Mucosa of rectum (tissue), 2 donors: ENCODE data around the gene COQ4.
"Not testable (repeated sequence)": the region's sequence is repeated elsewhere in the genome, so short reads cannot be mapped to it uniquely, and the experiment has no call there.

Experiments
- H3K27ac ChIP-seq, 2 donors: one replicate each; pipeline ENCODE4 v1.7.0; 2013; ENCODE audit warnings: inconsistent platforms in 2 of 2, low read depth in 2 of 2, low read length in 2 of 2
- H3K27me3 ChIP-seq, 2 donors: one replicate each; pipeline ENCODE4 v1.7.0; 2013; ENCODE audit warnings: low read length in 2 of 2; ENCODE audit not compliant: control insufficient read depth in 2 of 2, insufficient read depth in 2 of 2
- H3K36me3 ChIP-seq, 2 donors: one replicate each; pipeline ENCODE4 v1.7.0; 2013; ENCODE audit warnings: low read length in 2 of 2; ENCODE audit not compliant: control insufficient read depth in 2 of 2, insufficient read depth in 2 of 2
- H3K4me1 ChIP-seq, 2 donors: one replicate each; pipeline ENCODE4 v1.7.0; 2013; ENCODE audit warnings: low read length in 2 of 2, mild to moderate bottlenecking in 1 of 2; ENCODE audit not compliant: control insufficient read depth in 2 of 2, insufficient read depth in 2 of 2
- H3K4me3 ChIP-seq, 2 donors: one replicate each; pipeline ENCODE4 v1.7.0; 2013; ENCODE audit warnings: low read length in 2 of 2
- H3K9ac ChIP-seq, 2 donors: one replicate each; pipeline ENCODE4 v1.7.0; 2013; ENCODE audit warnings: low read length in 2 of 2, low read depth in 1 of 2, mild to moderate bottlenecking in 1 of 2
- H3K9me3 ChIP-seq, 2 donors: one replicate each; pipeline ENCODE4 v1.7.0; 2013; ENCODE audit warnings: low read length in 2 of 2; ENCODE audit not compliant: control insufficient read depth in 2 of 2
- donor health status: healthy.
- donor health status: Normal muscosa, but diverticular disease.

Gene COQ4

DNA sequence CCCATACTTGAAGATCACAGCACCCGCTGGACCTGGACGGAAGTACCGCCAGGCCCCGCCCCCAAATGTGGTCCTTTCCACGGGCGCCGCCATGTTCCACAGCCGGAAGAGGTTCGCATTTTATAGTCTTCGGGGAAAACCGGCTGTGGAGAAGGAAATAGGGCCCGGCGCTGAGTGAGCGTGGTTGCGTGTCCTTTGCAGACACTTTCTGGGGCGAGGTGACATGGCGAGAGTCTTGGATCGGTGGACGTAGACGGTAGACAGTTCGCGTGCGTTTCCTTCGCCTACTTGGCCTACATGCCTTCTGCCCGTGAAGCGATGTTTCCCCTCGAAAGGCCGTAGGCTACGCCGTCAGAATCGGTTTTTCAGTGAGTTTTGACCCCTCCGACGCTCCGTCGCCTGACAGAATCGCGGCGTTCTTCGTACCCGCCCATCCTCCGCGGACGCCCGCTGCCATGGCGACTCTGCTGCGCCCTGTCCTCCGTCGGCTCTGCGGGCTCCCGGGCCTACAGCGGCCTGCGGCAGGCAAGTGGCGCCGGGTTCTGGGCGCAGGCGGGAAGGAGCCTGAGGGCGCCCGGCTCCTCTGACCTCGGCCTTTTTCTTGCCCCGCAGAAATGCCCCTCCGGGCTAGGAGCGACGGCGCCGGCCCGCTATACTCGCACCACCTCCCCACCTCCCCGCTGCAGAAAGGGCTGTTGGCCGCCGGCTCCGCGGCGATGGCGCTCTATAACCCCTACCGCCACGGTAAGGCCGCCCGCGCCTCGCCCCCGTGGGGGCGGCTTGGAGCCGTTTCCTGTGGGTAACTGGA is at the start of gene COQ4, which contains the start of gene TRUB2:
Gene COQ4, plus strand, starts transcription at position 436 of the 808 bp plus-strand sequence. Its CDS starts 20 bp downstream, at position 456.
Gene TRUB2, minus strand, starts transcription at position 44 of the 808 bp plus-strand sequence. Its CDS starts 39 bp downstream, at position 5.
- H3K27me3 ChIP-seq, result no peaks in the 10 kb centered on the region
- H3K27ac ChIP-seq, result peak within 1 kb of the TSS; percentile 93 to 96
- peak within 1 kb of the TSS; percentile 99 for H3K4me3 ChIP-seq
- H3K36me3 ChIP-seq, result peaks cover 11 to 18% of the 10 kb centered on the region in 2 donors
- H3K9ac ChIP-seq, result peak within 1 kb of the TSS; percentile 85
- peaks cover 8 to 20% of the 10 kb centered on the region in 2 donors for H3K4me1 ChIP-seq
- H3K9me3 ChIP-seq, result no peaks in the 10 kb centered on the region

DNA sequence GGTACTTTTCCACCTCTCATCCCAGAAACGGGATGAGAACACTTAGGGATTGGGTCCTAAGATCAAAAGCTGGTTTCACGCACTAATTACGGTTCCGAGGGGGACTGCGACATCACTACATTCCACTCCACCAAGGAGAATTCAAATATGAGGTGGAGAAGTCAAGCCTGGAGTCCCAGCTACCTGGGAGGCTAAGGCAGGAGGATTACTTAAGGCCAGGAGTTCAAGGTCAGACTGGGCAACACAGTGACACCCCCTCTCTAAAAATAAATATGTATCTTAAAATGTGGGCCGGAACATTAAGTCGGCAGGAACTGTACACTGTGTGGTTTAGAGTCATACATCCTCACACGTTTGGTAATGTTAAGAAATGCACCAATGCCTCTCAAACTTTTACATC is 48.4 kb upstream of the COQ4 start:
- H3K36me3 ChIP-seq, result peaks cover 21% of the 10 kb centered on the region in 2 donors
- peak overlapping the region in 1 of 2 donors; percentile 14 for H3K4me3 ChIP-seq
- H3K27me3 ChIP-seq, result no peaks in the 10 kb centered on the region
- peak overlapping the region in 1 of 2 donors; percentile 76 for H3K9ac ChIP-seq
- no peak overlapping the region for H3K27ac ChIP-seq
- H3K9me3 ChIP-seq, result no peaks in the 10 kb centered on the region
- peaks cover 9 to 18% of the 10 kb centered on the region in 2 donors for H3K4me1 ChIP-seq

DNA sequence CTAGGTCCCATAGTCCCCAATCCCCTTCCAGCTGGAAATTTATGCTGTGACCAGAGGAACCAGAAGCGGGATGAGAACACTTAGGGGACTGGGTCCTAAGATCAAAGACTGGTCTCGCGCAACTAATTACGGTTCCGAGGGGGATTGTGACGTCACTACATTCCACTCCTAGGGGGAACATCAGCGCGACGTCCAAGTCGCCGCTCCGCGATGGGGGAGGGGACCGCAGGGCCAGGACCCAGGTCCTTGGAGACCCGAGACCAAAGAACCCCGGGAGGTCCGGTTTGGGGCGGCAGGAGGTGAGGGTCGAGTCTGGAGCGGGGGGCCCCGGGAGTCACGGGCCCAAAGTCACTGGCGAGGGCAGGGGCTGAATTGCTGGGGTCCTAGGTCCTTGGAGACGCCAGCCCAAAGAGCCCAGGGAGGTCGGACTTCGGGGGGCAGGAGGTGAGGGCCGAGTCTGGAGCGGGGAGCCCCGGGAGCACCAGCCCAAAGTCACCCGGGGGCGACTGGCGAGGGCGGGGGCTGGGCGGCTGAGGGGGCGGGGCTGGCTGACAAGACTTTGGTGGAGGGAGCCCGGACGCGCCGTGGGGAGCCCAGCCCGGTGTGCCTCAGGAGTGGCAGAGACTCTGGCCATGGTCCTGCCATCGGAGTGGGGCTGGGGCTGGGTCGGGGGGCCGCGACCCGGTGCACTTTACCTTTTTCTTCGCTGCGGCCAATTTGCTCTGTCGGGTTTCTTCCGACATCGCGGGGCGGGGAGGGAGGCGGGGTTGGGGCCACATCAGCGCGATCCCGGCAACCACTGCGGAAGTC is 47.2 kb upstream of the COQ4 start, which contains the start of gene GOLGA2:
Gene GOLGA2, minus strand, starts transcription at position 810 of the 810 bp plus-strand sequence. Its CDS starts 31 bp downstream, at position 779.
- H3K9ac ChIP-seq, result peak within 1 kb of the TSS; percentile 92 to 96
- H3K27ac ChIP-seq, result peak within 1 kb of the TSS; percentile 77 to 83
- no peaks in the 10 kb centered on the region for H3K27me3 ChIP-seq
- H3K9me3 ChIP-seq, result no peaks in the 10 kb centered on the region
- peak within 1 kb of the TSS; percentile 83 to 94 for H3K4me3 ChIP-seq
- H3K36me3 ChIP-seq, result peaks cover 21% of the 10 kb centered on the region in 2 donors
- H3K4me1 ChIP-seq, result peaks cover 9 to 18% of the 10 kb centered on the region in 2 donors

DNA sequence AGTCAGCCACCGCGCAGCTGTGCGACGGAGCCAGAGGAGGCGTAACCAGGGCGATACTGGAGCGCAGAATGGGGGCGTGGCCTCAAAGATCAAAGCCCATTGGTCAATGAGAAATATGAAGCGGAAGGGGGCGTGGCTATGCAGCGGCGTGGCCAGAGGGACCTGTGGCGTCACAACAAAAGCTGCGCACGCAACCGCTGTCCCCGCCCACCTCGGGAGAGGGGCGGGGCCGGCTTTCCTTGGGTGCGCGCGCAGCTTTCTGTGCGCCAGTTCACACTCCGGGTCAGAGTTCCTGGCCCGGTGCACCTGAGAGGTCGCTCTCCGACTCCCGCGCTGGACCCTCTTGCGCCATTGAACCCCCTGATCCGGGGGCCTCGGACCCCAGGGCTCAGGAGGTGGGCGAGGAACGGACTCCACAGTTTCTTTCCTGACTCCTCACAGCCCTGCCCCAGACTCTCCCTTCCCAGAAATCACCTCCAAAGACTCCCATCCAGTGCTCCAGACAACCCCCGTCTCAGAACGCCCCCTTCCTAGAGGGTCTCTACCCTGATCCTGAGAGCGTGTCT is 46.5 kb upstream of the COQ4 start, which contains the start of gene SWI5:
Gene SWI5, plus strand, starts transcription at position 269 of the 566 bp plus-strand sequence.
- H3K4me1 ChIP-seq, result peaks cover 9 to 18% of the 10 kb centered on the region in 2 donors
- no peaks in the 10 kb centered on the region for H3K27me3 ChIP-seq
- H3K9me3 ChIP-seq, result no peaks in the 10 kb centered on the region
- peak within 1 kb of the TSS; percentile 77 to 83 for H3K27ac ChIP-seq
- peaks cover 19 to 20% of the 10 kb centered on the region in 2 donors for H3K36me3 ChIP-seq
- H3K4me3 ChIP-seq, result peak within 1 kb of the TSS; percentile 83 to 94
- H3K9ac ChIP-seq, result peak within 1 kb of the TSS; percentile 92 to 96

DNA sequence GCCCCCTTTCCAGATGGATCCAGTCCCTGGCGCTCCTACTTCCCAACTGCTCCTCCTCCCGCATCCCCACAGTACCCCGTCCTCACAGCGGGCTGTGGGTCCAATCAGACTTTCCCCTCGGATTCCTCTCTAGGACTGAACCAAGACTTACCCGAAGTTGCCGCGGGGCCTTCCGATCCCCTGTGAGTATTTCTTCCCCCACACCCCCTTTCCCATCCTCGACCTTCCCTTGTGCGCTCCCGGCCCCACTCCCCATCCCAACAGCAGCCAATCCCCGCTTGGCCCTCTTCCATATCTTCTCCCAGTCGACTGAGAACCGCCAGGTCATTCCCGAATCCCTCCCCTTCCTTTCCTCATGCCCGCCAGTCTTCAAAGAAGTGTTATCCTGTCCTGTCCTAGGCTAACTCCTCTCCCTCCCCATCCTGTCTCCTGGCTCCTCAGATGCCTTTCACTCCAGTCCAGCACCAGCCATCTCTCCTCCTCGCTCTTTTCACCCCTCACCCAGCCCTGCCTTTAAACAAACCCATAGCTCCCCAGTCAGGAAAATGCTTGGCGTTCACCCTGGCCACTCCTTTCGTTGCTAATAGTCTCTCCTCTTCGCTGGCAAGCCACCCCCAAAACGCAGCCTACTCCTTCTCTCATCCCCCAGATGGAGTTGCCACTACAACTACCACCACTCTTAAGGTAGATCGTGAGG is 45.9 kb upstream of the COQ4 start:
- peak overlapping the region; percentile 92 to 96 for H3K9ac ChIP-seq
- no peaks in the 10 kb centered on the region for H3K27me3 ChIP-seq
- peaks cover 9 to 18% of the 10 kb centered on the region in 2 donors for H3K4me1 ChIP-seq

DNA sequence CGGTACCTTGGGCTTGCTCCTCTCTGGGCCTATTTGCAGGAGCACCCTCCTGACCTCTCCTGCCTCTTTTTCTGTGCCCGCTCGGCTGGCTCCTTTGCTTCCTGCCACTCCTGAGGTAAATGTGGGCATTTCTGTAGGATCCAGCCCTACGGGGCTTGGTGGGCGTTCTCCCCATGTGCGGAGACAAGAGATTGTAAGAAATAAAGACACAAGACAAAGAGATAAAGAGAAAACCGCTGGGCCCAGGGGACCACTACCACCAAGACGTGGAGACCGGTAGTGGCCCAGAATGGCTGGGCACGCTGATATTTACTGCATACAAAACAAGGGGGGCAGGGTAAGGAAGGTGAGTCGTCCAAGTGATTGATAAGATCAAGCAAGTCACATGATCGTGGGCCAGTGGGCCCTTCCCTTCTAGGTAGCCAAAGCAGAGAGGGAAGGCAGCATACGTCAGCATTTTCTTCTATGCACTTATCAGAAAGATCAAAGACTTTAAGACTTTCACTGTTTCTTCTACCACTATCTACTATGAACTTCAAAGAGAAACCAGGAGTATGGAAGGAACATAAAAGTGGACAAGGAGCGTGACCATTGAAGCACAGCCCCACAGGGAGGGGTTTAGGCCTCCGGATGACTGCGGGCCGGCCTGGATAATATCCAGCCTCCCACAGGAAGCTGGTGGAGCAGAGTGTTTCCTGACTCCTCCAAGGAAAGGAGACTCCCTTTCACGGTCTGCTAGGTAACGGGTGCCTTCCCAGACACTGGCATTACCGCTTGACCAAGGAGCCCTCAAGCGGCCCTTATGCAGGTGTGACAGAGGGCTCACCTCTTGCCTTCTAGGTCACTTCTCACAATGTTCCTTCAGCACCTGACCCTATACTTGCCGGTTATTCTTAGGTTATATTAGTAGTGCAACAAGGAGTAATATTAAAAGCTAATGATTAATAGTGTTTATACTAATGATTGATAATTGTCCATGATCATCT is 43.3 kb upstream of the COQ4 start:
- not testable (repeated sequence) for H3K27ac ChIP-seq

More for the DNA sequence above, 45.9 kb upstream of the COQ4 start:
- H3K4me3 ChIP-seq, result peak overlapping the region; percentile 83 to 94
- H3K36me3 ChIP-seq, result peaks cover 13 to 14% of the 10 kb centered on the region in 2 donors
- no peaks in the 10 kb centered on the region for H3K9me3 ChIP-seq
- H3K27ac ChIP-seq, result peak overlapping the region; percentile 77 to 83

DNA sequence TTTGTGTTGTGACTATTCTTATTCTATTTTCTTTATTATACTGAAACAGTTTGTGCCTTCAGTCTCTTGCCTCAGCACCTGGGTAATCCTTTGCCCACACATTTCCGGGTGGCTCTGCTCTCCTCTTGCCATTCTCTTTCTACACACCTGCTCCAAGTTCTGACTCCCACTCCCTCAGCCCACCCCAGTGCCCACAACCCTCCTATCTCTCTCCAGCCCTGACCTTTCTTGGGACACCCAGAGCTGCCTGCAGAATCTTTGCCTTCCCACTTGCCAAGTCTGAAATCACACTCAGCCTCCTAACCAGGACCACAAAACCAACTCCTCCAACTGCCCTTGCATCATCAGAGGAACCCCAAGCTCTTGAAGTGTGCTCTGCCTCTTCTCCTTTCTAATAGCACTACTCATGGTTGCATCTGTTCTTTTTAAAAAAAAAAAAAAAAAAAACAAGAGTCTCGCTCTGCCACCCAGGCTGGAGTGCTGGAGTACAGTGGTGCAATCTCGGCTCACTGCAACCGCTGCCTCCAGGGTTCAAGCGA is 42.5 kb upstream of the COQ4 start:
- Histone ChIP-seq H3K4me3 (no peak overlapping the region), H3K27me3 (no peaks in the 10 kb centered on the region), H3K4me1 (peaks cover 7 to 8% of the 10 kb centered on the region in 2 donors), H3K9me3 (no peaks in the 10 kb centered on the region), H3K36me3 (peaks cover 0 to 1% of the 10 kb centered on the region in 2 donors), H3K27ac (no peak overlapping the region), H3K9ac (no peak overlapping the region)

More for the DNA sequence above, 43.3 kb upstream of the COQ4 start:
- H3K27me3 ChIP-seq, H3K9me3 ChIP-seq, H3K36me3 ChIP-seq, H3K9ac ChIP-seq, H3K4me3 ChIP-seq: not testable (repeated sequence)
- H3K4me1 ChIP-seq, result peaks cover 7 to 14% of the 10 kb centered on the region in 2 donors

DNA sequence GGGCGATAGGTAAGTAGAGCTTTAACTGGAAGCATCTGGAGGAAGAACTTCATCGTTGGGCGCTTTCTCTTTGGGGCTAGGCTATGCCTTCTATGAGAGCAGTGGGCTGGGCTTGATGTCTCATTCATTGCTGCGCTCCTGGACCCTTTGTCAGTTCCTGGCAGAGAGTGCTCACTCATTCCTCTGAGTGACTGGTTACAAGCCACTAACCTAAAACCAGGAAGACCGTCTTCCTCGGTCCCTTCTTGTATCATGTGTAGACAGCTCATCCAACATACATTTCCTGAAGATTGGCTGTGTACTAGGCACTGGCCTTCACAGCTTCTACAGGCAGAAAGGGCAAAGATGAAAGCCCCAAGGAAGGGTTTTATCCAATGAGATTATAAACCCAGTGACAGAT is 40.1 kb upstream of the COQ4 start:
- Histone ChIP-seq H3K9me3 (no peaks in the 10 kb centered on the region), H3K27ac (no peak overlapping the region), H3K9ac (no peak overlapping the region), H3K36me3 (peaks cover 0 to 10% of the 10 kb centered on the region in 2 donors), H3K4me1 (no peaks in the 10 kb centered on the region), H3K27me3 (no peaks in the 10 kb centered on the region), H3K4me3 (no peak overlapping the region)
